Upper lobe of left lung (tissue), 6 donors: ENCODE data around the gene ULK4. TPM values are rescaled to one million over a fixed set of nuclear protein-coding genes. Genes with fewer than 3 reads are reported as not detected.
"Not testable (repeated sequence)": the region's sequence is repeated elsewhere in the genome, so short reads cannot be mapped to it uniquely, and the experiment has no call there.

Experiments
- ATAC-seq, 2 donors: fragments of 200-7000 bp; cut with Tn5 transposase; one replicate each; pipeline ENCODE4 v1.9.1; 2022; ENCODE audit warnings: mild to moderate bottlenecking in 2 of 2, moderate library complexity in 2 of 2; ENCODE audit not compliant: low FRiP score in 2 of 2
- DNase-seq, 2 donors: peaks; one replicate each; pipeline ENCODE4 v3.0.0-alpha.2; 2019 to 2020
- H3K27ac ChIP-seq, 4 donors: fragments of 200-600 bp; sonication (generic); one replicate each; pipeline ENCODE4 v1.5.1; 2016 to 2019
- H3K27me3 ChIP-seq, 4 donors: fragments of 200-600 bp; sonication (generic); one replicate each; pipeline ENCODE4 v1.5.1; 2017 to 2019
- H3K36me3 ChIP-seq, 4 donors: fragments of 200-600 bp; sonication (generic); one replicate each; pipeline ENCODE4 v1.5.1; 2016 to 2019
- H3K4me1 ChIP-seq, 4 donors: fragments of 200-600 bp; sonication (generic); one replicate each; pipeline ENCODE4 v1.5.1; 2018 to 2019
- H3K4me3 ChIP-seq, 4 donors: fragments of 200-600 bp; sonication (generic); one replicate each; pipeline ENCODE4 v1.5.1; 2017 to 2019; ENCODE audit warnings: mild to moderate bottlenecking in 2 of 4, moderate library complexity in 1 of 4
- H3K9me3 ChIP-seq, 4 donors: fragments of 200-600 bp; sonication (generic); one replicate each; pipeline ENCODE4 v1.5.1; 2018 to 2019
- EP300 ChIP-seq, 4 donors: sonication (generic); formaldehyde crosslinking; IDR thresholded peaks; one replicate each; pipeline ENCODE4 v1.5.1; 2017; ENCODE audit warnings: antibody characterized with exemption in 4 of 4, control low read depth in 2 of 4
- POLR2A ChIP-seq, 4 donors: fragments of 450-650 bp; IDR thresholded peaks; one replicate each; pipeline ENCODE4 v1.5.1; 2016 to 2017; ENCODE audit warnings: antibody characterized with exemption in 4 of 4, mild to moderate bottlenecking in 2 of 4
- POLR2AphosphoS5 ChIP-seq, 2 donors: sonication (generic); formaldehyde crosslinking; IDR thresholded peaks; one replicate each; pipeline ENCODE4 v1.5.1; 2017; ENCODE audit warnings: antibody characterized with exemption in 2 of 2
- WGBS, 2 donors: methylation state at CpG; one replicate each; pipeline ENCODE4 v1.1.5; 2017 to 2018; 5-methylcytosine and 5-hydroxymethylcytosine counted together
- total RNA-seq, 6 donors: library from RNA; depleted of rRNA in 4 of 6; stranded (reverse); fragments of >200 nt in 4 of 6; gene quantifications; one replicate each; pipeline versions ENCODE4 v1.1.0 to v1.2.1, GENCODE V29; 2016 to 2021
- TF ChIP-seq, protein P1 (sequence below), 6 experiments: fragments of 450-650 bp in 4 of 6; fragments of 200-600 bp in 2 of 6; sonication (generic) in 2 of 6; IDR thresholded peaks; one replicate each; pipeline ENCODE4 v1.5.1; 2016 to 2019; ENCODE audit warnings: antibody characterized with exemption in 6 of 6
- donor health status: DM: no; HTN: no; CAD: no; lungs with moderate emphysema.
- donor health status: DM: no; HTN: yes; CAD: no; lungs with severe emphysema.

ULK4 gene
- total RNA-seq, 6 donors from 2014 or later, result 9.4 to 76.5 (median 28.1) TPM

DNA sequence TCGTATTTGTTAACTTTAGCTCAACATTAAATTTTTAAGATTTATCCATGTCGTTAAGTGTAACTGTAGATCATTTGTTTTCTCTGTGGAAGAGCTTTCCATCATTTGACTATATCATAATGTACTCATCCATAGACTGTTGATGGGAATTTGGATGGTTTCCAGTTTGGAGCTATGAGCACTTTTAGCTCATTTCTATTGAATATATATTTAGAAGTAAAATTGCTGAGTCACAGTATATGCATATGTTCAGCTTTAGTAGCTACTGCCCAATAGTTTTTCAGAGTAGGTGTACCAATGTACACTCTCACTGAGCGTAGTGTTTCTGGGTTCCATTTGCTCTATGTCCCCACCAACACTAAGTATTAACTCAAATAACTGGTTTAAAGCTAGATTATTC lies 263.0 kb downstream of the ULK4 start:
- H3K27me3 ChIP-seq, result no peaks in the 10 kb centered on the region
- no peaks in the 10 kb centered on the region for H3K4me1 ChIP-seq
- H3K36me3 ChIP-seq, result no peaks in the 10 kb centered on the region
- WGBS, 2 donors, result 94 to 98% methylated on average over 3 of the region's 3 CpGs
- TF ChIP-seq POLR2AphosphoS5 (IDR thresholded peaks at IDR 0.05) (no peak), POLR2A (IDR thresholded peaks at IDR 0.05) (no peak), EP300 (IDR thresholded peaks at IDR 0.05) (no peak)
- TF ChIP-seq, protein P1, sequence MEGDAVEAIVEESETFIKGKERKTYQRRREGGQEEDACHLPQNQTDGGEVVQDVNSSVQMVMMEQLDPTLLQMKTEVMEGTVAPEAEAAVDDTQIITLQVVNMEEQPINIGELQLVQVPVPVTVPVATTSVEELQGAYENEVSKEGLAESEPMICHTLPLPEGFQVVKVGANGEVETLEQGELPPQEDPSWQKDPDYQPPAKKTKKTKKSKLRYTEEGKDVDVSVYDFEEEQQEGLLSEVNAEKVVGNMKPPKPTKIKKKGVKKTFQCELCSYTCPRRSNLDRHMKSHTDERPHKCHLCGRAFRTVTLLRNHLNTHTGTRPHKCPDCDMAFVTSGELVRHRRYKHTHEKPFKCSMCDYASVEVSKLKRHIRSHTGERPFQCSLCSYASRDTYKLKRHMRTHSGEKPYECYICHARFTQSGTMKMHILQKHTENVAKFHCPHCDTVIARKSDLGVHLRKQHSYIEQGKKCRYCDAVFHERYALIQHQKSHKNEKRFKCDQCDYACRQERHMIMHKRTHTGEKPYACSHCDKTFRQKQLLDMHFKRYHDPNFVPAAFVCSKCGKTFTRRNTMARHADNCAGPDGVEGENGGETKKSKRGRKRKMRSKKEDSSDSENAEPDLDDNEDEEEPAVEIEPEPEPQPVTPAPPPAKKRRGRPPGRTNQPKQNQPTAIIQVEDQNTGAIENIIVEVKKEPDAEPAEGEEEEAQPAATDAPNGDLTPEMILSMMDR (IDR thresholded peaks at IDR 0.05), result no peak
- H3K27ac ChIP-seq, result no peak overlapping the region
- no peak for ATAC-seq
- DNase-seq, result no peak
- no peaks in the 10 kb centered on the region for H3K9me3 ChIP-seq
- H3K4me3 ChIP-seq, result no peak overlapping the region

DNA sequence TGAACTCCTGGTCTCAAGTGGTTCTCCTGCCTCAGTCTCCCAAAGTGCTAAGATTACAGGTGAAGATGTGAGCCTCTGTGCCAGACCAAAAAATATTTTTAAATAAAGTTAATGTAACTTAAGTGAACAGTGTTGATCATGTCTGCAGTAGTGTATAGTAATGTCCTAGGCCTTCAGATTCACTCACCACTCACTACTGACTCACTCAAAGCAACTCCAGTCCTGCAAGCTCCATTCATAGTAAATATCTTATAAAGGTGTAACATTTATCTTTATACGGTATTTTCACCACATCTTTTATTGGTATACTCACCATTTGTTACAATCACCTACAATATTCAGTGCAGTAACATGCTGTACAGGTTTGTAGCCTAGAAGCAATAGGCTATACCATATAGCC lies 264.2 kb downstream of the ULK4 start:
- Histone ChIP-seq H3K27me3 (no peaks in the 10 kb centered on the region), H3K9me3 (no peaks in the 10 kb centered on the region), H3K27ac (no peak overlapping the region), H3K36me3 (no peaks in the 10 kb centered on the region), H3K4me1 (no peaks in the 10 kb centered on the region), H3K4me3 (no peak overlapping the region)
- TF ChIP-seq POLR2AphosphoS5 (IDR thresholded peaks at IDR 0.05), result no peak
- TF ChIP-seq POLR2A (IDR thresholded peaks at IDR 0.05), result no peak
- TF ChIP-seq EP300 (IDR thresholded peaks at IDR 0.05), result no peak
- TF ChIP-seq, protein P1 (IDR thresholded peaks at IDR 0.05), result no peak
- WGBS, 2 donors, result 97 to 100% methylated on average over 1 of the region's 1 CpG
- DNase-seq (no peak), ATAC-seq (no peak)

DNA sequence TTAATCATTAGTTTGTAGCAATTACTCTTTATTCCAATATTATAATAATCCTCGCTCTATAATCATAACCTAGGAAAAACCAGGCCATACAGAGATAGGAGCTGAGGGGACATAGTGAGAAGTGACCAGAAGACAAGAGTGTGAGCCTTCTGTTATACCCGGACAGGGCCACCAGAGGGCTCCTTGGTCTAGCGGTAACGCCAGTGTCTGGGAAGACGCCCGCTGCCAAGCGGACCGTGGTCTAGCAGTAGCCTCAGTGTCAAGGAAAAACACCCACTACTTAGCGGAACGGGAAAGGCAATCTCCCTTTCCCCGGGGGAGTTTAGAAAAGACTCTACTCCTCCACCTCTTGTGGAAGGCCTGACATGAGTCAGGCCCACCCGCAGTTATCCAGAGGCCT lies 266.1 kb downstream of the ULK4 start:
- H3K36me3 ChIP-seq, H3K9me3 ChIP-seq, H3K27me3 ChIP-seq, ATAC-seq, H3K27ac ChIP-seq, H3K4me3 ChIP-seq, H3K4me1 ChIP-seq: not testable (repeated sequence)
- 81 to 85% methylated on average over 11 to 12 of the region's 12 CpGs for WGBS, 2 donors
- DNase-seq, result peak in 1 of 2 donors; percentile 47

DNA sequence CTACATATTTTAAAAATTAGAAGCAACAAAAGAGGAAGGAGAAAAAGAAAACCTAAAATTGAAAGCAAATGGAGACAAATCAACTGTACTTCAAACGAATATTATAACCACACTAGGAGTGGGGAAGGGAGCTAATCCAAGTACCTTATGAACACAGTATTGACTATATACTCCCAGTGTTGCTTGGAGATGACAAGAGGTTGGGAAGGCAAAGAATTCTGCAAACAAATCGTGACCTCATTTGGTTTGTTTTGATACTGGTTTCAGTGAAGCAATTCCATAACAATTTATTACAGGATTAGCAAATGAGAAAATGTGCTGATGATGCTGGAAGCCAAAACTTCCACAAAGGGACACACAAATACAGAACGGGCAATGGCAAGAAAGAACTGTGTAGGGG lies 268.1 kb downstream of the ULK4 start:
- TF ChIP-seq, protein P1 (IDR thresholded peaks at IDR 0.05), result no peak
- TF ChIP-seq POLR2AphosphoS5 (IDR thresholded peaks at IDR 0.05) (no peak), EP300 (IDR thresholded peaks at IDR 0.05) (no peak), POLR2A (IDR thresholded peaks at IDR 0.05) (no peak)
- peaks cover 0 to 9% (median 5%) of the 10 kb centered on the region in 4 donors for H3K4me1 ChIP-seq
- no peaks in the 10 kb centered on the region for H3K36me3 ChIP-seq
- no peak overlapping the region for H3K27ac ChIP-seq
- 42 to 49% methylated on average over 3 of the region's 3 CpGs for WGBS, 2 donors
- DNase-seq (no peak), ATAC-seq (peak in 1 of 2 donors; percentile 45)
- H3K27me3 ChIP-seq, result no peaks in the 10 kb centered on the region
- H3K9me3 ChIP-seq, result no peaks in the 10 kb centered on the region
- H3K4me3 ChIP-seq, result no peak overlapping the region

DNA sequence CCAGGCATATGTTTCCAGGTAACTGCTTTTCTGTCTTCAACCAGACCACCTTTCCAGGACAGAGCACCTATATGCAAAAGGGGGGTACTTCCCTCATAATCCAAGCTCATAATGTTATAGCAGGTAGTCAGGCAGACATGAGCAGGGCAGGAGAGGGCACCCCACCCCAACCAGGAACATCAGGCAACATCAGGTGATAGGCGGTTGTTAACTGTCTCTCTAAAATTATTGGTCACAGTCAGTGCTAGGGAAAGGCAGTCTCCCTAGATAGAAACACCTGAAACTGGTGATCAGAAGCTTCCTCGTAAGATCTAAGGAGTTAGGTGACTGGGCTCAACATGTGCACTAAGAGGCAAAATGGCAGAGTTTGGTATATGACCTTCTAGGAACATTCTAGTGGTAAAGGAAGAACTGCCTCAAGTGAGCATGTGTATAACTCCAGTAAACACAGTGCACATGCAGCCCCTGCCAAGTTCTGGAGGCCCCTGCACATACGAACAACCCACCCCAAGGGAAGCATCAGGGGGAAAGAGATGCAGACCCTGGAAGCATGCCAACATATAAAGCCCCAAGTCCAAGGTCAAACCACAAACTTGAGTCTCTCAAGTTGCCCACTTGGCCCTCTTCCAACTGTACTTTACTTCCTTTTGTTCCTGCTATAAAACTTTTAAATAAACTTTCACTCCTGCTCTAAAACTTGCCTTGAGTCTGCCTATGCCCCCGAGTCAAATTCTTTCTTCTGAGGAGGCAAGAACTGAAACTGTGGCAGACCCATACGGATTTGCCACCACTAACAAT lies 270.9 kb downstream of the ULK4 start:
- Histone ChIP-seq H3K27ac (no peak overlapping the region), H3K27me3 (no peaks in the 10 kb centered on the region), H3K9me3 (no peaks in the 10 kb centered on the region), H3K4me3 (no peak overlapping the region), H3K36me3 (no peaks in the 10 kb centered on the region), H3K4me1 (peaks cover 0 to 13% (median 7%) of the 10 kb centered on the region in 4 donors)
- WGBS, 2 donors, result 39 to 48% methylated on average over 5 of the region's 5 CpGs
- ATAC-seq (no peak), DNase-seq (no peak)
- no peak for TF ChIP-seq EP300 (IDR thresholded peaks at IDR 0.05)
